RWPE1 (cell line): ENCODE data around the gene AFMID.

ENCODE experiments used
- CTCF ChIA-PET: fragments of 350-600 bp; sonication (Branson Sonifier 250); formaldehyde crosslinking; extraction: SDS; loops from one replicate; lab custom pipeline; 2021; lab: Yijun Ruan, JAX
- POLR2A ChIA-PET: fragments of 400-600 bp; formaldehyde crosslinking; extraction: SDS; loops from one replicate; lab custom pipeline; 2020; ENCODE audit warnings: antibody characterized with exemption; ENCODE audit not compliant: low non-redundant PET; lab: Yijun Ruan, JAX
- DNase-seq: peaks from one replicate; pipeline ENCODE4 v3.0.0; 2012; ENCODE audit warnings: low spot score
- H3K27ac ChIP-seq: fragments of 450-650 bp; 2 replicates; pipeline ENCODE4 v1.5.1; 2017
- TF ChIP-seq, protein P1 (sequence below): fragments of 450-650 bp; conservative IDR thresholded peaks from 2 replicates; pipeline ENCODE4 v1.5.1; 2017; ENCODE audit warnings: low read depth, mild to moderate bottlenecking

AFMID gene

DNA sequence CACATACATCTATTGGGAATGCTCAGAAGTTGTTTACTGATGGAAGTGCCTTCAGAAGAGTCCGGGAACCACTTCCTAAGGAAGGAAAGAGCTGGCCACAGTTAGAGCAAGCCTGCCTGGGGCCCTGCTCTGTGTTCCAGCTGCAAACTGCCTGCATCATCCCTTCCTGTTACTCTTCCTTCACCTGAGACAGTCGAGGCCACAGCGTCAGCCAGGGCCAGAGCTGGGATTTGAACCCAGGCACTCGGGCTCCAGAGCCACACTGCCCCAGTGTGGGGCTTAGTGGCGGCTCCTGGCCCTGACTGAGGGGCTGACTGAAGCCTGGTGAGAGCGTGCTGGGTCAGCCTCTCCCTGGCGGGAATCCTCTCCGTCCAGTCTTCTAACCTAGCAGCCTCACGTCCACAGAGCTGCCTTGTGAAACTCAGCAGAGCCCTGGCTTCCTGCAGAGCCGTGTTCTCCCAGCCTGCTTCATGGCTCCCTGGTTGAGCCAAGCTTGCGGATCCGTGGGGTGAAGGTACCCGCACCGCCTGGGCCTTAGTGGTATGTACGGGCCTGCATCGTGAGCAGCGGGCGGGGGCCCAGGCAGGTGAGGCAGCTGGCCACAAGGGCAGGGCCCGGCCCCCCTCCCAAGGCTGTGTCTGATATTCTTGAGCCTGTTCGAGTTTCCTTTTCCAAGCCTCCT is 45.6 kb upstream of the AFMID start:
- H3K27ac ChIP-seq: peak overlapping the region; percentile 92
- POLR2A ChIA-PET: interaction anchor here (0.8 to 0.9 kb wide), 2 partner anchors 18 to 30 kb away, joined by 7 to 16 read pairs; no protein-coding TSS in a partner anchor
- TF ChIP-seq, protein P1, sequence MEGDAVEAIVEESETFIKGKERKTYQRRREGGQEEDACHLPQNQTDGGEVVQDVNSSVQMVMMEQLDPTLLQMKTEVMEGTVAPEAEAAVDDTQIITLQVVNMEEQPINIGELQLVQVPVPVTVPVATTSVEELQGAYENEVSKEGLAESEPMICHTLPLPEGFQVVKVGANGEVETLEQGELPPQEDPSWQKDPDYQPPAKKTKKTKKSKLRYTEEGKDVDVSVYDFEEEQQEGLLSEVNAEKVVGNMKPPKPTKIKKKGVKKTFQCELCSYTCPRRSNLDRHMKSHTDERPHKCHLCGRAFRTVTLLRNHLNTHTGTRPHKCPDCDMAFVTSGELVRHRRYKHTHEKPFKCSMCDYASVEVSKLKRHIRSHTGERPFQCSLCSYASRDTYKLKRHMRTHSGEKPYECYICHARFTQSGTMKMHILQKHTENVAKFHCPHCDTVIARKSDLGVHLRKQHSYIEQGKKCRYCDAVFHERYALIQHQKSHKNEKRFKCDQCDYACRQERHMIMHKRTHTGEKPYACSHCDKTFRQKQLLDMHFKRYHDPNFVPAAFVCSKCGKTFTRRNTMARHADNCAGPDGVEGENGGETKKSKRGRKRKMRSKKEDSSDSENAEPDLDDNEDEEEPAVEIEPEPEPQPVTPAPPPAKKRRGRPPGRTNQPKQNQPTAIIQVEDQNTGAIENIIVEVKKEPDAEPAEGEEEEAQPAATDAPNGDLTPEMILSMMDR: no peak
- no peak for DNase-seq
- CTCF ChIA-PET: interaction anchor here (0.5 to 1.6 kb wide), 4 partner anchors 50 to 97 kb away, joined by 3 to 4 read pairs (median 3); no protein-coding TSS in a partner anchor

DNA sequence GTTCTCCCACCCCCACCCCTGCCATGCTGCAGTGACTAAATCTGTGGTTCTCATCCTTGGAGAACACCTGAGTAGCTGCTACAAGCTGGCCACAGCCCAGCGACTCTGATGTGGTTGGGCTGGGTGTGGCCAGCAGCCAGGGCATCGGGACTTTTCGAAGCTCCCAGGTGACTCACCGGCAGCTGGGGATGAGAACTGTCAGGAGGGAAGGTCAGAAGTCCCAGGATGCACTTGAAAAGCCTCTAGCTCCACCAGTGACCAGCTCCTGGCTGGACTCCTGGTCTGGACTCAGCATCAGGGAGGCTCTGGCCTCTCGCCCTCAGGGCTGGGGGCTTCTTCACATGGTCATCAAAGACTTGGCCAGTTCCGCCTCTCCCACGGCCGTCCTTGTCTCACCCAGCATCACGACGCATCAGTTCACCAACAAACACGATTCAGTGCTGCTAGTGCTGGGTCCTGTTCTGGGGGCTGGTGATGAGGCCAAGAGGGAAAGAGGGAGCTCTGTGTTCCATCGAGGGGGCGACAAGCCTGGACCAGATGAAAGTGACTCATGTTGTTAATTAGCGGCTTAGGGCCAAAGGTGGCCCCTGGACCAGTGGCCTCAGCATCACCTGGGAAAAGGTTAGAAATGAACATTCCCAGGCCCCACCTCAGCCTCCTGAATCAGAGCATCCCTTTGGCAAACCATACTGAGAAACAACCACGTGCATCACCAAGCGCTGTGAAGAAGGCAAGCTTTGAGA is 44.9 kb upstream of the AFMID start:
- peak; percentile 88 for DNase-seq
- ChIA-PET POLR2A (interaction anchor here (0.8 to 0.9 kb wide), 2 partner anchors 17 to 29 kb away, joined by 7 to 16 read pairs; no protein-coding TSS in a partner anchor), CTCF (interaction anchor here (0.5 to 1.6 kb wide), 3 partner anchors 50 to 97 kb away, joined by 3 read pairs; no protein-coding TSS in a partner anchor)
- H3K27ac ChIP-seq: peak overlapping the region; percentile 92
- TF ChIP-seq, protein P1: no peak

DNA sequence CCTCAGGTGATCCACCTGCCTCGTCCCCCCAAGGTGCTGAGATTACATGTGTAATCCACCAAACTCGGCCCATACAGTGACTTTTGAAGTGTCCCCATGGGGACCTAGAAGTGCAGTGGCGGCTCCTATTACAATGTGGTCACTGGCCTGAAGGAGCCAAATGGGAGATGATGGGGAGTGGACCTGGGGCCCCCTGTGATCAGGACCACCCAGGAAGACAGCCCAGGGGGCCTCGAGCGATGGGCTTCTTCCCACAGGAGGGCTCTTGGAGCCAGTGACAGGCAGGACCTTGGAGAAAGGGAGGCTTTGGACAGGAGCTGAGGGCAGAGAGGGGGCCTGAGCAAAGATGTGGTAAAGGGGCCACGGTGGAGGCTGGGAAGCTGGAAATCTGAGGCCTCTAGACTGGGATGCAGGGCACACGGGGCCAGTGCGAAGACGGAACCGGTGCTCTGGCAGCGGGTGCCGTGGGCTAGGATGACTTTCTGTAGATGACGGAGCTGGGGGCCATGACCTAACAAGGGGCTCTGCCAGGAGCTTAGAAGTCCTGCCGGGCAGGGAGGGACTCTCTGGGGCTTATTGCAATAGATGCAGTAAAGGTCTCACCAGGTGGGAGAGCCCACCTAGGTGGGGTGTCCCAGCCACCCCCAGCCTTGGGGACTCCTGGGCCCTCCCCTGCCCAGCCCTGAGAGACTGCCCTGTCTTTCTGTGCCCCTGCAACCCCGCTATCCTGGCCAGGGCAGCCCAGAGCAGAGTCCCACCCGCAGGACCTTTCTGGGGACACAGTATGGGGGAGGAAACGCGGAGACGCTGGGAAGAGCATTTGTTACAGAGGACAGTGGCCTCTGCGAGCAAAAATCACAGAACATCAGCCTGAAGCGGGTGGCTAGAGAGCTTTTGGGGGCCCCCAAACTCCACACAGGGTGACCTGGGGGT is 43.7 kb upstream of the AFMID start:
- TF ChIP-seq, protein P1: no peak
- DNase-seq: no peak
- ChIA-PET POLR2A (no interaction called here), CTCF (interaction anchor here (0.6 to 1.6 kb wide), 7 partner anchors 8 to 1021 kb away, joined by 3 to 7 read pairs (median 3); no protein-coding TSS in a partner anchor)
- peak overlapping the region; percentile 92 for H3K27ac ChIP-seq

DNA sequence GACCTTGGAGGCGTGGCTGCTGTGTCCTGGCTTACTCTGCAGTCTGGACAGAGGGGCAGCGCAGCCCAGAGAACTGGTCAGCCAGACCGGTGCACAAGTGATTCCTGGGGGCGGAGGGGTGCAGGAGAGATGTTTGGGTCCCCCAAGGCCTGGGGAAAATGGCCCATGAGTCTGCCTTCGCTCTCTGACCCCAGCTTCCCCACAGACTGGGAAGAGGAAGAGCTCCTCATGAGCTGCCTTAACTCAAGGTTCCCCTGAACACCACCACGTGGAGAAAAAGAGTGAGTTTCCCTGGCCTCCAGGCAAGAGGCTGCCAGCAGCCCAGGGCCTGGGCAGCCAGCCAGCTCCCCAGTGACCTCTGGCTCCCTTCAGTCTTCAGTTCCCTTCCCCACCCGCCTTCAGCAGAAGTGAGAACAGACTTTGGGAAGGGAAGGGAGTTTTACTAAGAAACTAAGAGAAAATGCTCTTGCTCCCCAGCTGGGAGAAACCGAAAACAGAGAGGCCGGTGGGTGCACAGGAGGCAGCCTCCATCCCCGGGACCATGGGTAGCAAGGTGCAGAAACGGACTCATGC is 42.9 kb upstream of the AFMID start:
- no peak for DNase-seq
- TF ChIP-seq, protein P1: no peak
- peak overlapping the region; percentile 92 for H3K27ac ChIP-seq
- POLR2A ChIA-PET: no interaction called here
- CTCF ChIA-PET: interaction anchor here (0.6 to 1.6 kb wide), 5 partner anchors 9 to 1022 kb away, joined by 3 to 7 read pairs (median 3); no protein-coding TSS in a partner anchor

DNA sequence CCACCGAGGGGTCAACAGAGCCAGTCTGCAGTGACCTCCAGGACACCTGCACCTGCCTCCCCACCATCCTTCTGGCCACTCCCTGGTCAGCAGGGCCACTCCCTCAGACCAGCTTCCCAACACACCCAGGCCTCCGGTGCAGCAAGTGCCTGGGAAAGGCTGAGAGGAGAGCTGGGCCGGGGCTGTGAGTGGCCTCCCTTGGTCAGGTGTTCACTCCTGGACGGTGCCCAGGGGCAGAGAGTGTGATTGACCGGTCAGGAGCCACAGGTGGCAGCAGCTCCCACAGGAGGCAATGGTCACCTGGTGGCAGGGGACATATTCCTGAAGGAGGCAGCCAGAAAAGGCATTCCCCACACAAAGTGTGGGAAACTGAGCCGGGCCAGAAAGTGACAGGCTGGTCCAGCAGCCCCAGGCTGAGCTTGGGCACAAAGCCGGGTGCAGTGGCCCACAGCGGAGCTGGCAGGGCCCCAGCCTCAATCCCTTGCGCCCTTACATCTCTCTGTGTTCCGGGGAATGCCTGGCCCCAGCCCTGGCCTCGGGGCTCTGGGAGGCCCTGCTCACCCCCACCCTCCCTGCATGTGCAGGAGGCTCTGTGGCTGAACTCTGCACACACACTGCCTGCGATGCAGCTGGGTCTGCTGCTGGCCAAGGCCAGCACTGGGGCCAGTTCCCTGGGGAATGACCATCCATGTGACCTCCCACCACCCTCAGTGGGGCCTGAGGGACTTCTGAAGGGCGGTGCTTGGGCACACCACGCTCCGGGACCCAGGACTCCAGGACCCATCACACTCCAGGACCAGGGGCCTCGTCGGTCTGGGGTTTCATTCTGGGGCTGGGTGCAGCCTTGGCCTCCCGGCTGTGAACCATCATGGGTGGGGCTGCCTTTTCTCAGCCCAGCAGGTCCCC is 42.2 kb upstream of the AFMID start:
- TF ChIP-seq, protein P1: no peak
- no peak for DNase-seq
- H3K27ac ChIP-seq: peak overlapping the region; percentile 92
- ChIA-PET POLR2A (no interaction called here), CTCF (interaction anchor here (0.6 to 1.6 kb wide), 4 partner anchors 10 to 60 kb away, joined by 3 to 7 read pairs (median 4); no protein-coding TSS in a partner anchor)
